ENCODE data around the gene DLGAP1.
"Not testable (repeated sequence)": the region's sequence is repeated elsewhere in the genome, so short reads cannot be mapped to it uniquely, and the experiment has no call there.

The DLGAP1 gene

GRCh38 chr18:3607309-3608098 lies 847.6 kb downstream of the DLGAP1 start:
- no peak for DNase-seq

DNA sequence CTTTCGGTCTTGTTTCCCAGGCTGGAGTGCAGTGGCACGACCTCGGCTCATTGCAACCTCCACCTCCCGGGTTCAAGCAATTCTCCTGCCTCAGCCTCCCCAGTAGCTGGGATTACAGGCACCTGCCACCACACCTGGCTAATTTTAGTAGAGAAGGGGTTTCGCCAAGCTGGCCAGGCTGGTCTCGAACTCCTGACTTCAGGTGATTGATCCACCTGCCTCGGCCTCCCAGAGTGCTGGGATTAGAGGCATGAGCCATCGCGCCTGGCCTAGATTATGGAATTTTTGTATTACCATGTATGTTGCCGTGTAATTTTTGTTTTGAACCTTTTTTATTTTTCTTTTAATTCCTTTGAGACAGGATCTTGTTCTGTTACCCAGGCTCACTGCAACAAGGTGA lies 848.2 kb downstream of the DLGAP1 start:
- not testable (repeated sequence) for DNase-seq

DNA sequence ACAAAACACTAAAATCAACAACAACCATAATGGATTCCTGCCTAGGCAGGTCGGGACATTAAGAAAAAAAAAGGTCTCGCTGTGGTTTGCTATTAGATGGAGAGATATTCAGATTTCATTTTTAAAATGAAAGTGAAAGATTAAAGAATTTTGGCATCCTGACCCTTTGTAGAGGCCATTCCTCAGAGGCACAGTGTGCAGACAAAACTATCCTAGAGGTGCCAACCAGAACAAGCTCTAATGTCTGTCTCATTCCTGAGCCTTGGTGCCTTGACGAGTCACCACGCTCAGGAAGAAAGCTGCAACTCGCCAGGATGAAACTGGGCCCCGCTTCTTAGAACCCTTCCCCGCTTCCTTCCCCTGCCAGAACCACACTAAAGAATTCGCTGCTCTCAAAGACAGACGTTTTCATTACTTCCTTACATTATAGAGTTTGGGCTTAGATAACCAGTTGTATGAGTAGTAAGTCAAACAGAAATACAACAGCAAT lies 849.1 kb downstream of the DLGAP1 start:
- DNase-seq, result no peak

- no peak for DNase-seq
Measured at GRCh38 chr18:3605486-3605952, 849.6 kb downstream of the DLGAP1 start.

DNA sequence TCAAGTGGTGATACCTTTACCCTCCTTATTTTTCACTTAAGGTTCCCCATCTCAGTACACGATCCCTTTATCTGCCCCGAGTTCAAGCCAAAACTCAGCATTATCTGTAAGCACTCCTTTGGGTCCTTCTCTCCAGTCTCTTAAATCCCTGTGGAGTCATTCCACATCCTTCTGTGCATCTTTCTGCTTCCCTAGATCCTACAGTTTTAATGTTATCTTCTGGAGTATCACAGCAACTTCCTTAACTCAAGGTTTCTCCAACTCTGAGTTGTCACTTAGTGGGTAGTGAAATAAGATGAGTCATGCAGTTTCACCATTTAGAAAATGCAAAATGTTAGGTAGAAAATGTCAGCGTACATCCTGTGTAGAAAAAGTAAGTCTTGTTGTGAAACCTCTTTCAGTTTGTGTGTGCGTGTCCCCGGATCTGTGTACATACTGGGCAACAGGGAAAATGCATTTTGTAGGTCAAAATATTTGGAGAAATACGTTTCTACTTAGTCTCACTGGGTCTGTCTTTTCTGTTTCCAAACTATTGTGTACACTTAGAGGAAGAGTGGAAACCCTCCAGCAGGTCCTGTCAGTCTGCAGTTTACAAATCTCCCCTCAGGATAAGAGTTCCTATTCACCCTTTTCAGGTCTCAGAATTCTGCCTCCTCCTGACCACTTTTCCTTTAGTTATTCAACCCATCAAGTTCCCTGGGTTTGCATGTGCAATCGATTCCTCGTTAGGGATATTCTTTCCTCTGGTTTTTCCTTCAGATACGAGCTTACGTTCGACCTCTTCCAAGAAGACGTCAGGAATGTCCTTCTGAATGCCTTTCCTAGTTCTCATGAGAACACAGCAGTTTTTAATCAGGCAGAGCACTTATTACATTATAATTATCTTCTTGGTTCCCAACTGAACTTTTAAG lies 850.4 kb downstream of the DLGAP1 start:
- DNase-seq, result peak; percentile 89

DNA sequence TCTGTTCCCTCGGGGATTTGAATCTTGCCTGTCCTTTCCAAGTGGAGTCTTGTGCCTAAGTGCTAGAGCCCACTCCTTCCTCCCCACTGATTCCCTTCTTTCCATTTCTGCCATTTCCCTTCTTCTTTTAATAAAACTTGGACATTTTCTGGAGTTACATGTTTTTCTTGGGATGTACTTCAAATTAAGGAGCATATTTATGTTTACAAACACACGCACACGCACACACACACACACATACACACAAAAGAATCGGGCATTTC lies 850.9 kb downstream of the DLGAP1 start:
- DNase-seq, result no peak

- peak; percentile 96 for DNase-seq
Measured at GRCh38 chr18:3603421-3604234, 851.5 kb downstream of the DLGAP1 start.

GRCh38 chr18:3601106-3601755 lies 853.9 kb downstream of the DLGAP1 start:
- DNase-seq, result not testable (repeated sequence)

GRCh38 chr18:3599861-3600260 lies 855.2 kb downstream of the DLGAP1 start:
- DNase-seq, result no peak

GRCh38 chr18:3599195-3599594 lies 855.9 kb downstream of the DLGAP1 start:
- DNase-seq, result no peak

DNA sequence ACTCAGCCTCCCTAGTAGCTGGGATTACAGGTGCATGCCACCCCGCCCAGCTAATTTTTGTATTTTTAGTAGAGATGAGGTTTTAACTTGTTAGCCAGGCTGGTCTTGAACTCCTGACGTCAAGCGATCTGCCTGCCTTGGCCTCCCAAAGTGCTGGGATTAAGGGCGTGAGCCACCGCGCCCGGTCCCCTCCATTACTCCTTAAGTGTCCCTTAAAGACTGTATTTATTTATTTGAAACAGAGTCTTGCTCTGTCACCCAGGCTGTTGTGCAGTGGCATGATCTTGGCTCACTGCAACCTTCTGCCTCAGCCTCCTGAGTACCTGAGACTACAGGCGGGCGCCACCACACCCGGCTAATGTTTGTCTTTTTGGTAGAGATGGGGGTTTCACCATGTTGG lies 856.5 kb downstream of the DLGAP1 start:
- DNase-seq, result no peak

GRCh38 chr18:3597409-3598357 lies 857.4 kb downstream of the DLGAP1 start:
- DNase-seq, result no peak

DNA sequence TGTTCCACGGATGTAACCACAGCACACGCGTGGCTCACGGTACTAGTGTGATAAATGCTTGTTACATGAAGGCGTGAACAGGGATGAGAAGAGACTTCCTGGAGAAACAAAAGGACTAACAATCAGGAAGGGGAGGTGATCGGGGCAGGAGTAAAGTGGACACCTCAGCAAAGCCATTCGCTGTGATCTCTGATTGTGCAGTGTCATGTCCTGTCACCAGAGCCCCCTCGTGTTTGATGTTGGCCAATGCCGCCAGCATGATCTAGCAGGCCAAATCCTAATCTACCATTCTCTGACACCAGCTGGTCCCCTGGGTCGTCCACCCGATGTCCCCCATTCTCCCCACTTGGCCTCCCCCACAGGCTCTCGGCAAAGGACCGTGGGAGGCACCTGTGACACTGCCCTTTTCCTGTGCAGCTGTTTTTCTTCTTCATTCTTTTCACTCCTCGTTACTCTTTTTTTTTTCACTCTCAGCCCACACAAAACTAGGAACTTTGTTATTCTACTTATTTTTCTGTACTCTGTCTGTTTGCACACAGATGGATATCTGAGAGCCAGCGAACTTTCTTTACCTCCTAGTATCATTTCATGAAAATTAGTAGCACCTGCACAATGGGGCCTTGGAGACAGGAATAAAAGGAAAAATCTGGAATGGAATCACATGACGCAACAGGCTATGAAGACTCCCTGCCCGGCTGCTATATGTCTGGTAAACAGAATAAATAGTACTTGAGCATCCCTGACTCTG lies 858.3 kb downstream of the DLGAP1 start:
- no peak for DNase-seq

GRCh38 chr18:3596324-3596636 lies 858.8 kb downstream of the DLGAP1 start:
- DNase-seq, result no peak

- DNase-seq, result peak; percentile 63
Measured at GRCh38 chr18:3595369-3596273, 859.5 kb downstream of the DLGAP1 start.

DNA sequence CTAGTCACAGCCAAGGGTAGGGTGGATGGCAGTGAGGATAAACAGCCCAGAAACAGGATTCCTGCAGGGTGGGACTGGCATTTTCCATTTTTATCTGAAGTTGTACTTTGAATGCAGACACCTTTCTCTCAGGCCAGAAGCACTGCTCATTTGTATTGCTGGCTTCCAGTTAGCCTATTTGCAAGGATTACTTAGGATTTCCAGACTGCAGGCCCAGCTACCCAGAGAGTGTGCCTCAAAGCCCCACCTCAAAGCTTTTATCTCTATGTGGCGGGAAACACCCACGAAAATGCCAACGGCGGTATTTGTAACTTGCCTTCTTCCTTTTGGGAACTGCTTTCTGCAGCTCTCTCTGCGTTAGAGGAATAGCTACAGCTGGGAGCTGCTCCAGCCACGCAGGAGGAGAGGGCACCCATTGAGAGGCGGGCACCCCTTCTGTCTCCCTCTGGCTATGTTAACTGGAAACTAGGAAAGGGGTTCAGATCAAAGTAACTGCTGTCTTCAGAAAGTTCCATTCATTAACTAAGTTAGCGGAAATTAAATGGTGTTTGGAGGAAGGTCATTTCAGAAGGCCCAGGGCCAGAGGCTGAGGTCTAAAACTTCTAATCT lies 860.2 kb downstream of the DLGAP1 start:
- DNase-seq, result no peak

DNA sequence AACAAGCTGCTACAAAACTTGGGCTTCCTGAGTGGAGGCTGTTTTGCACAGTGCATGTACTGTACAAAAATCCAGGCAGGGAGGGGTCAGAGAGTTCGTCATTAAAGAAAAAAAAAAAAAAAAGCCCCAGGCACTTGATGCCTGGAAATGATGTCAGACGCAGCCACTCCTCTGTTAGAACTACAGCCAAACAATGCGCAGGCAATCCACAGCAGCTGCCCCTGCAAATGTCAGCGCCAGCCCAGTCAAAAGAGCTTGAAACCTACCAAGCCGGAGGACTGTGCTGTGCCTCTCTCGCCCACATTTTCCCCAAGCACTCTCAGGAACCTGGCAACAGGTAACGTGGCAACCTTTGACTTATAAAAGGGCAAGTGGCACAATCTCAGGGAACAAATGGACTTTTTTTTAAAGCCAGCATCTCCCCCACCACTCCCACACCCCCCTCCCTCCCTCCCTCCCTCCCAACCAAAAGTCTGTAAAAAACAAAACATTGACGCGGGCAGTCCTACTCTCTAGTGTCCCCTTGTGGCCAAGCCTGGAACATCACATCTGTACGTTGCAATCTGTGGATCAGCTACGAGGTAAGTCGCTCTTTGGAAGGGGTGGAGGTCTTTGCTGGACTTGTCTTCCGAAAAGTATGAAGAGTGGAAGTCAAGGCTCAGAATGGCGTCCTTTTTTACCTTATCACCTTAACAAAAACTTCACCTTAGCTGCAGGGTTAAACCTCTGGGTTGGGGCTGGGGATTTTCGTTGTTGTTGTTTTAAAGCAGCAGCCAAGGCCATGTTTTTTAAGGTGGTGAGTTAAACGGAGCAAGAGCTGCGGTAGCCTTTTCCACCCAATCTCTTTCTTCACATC lies 861.0 kb downstream of the DLGAP1 start:
- DNase-seq, result peak; percentile 86

DNA sequence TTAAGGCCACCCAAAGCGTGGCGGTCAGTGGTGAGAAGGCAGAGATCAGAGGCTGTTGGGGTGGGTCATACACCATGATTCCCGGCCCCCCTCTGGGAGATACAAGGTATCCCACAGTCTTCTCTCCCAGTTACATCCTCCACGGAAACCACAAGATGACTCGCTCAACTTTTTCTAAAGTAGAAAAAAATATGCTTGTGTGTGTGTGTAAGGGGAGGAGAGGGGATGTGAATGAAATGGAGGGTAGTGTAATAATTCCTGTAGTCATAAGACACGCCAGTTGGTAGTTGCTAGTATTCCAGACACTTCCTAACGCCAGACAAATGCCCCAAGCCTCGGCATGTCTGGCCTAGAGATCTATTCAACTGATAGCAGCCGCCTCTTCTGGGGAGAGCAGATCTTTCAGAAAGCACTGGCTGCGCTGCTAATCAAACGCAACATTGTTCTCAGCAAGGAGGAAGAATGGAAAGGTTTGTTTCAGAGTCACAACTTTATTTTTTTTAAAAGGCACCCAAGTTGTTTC lies 861.7 kb downstream of the DLGAP1 start:
- DNase-seq, result peak; percentile 62

All from amniotic stem cell (primary cell).